ENCODE results near the gene SEMA3E. TPM values are rescaled to one million over a fixed set of nuclear protein-coding genes. Genes with fewer than 3 reads are reported as not detected.

Gene SEMA3E
- total RNA-seq = not detected
- total RNA-seq (2013) = not detected

GRCh38 chr7:83648464-83649241 lies at the start of gene SEMA3E:
TSS of gene SEMA3E (minus strand) at chr7:83649139.
- Histone ChIP-seq H3K9me3 (ENCODE audit: control insufficient read depth, insufficient read depth, low read length) (peaks cover 3% of the 10 kb centered on the region), H3K27me3 (ENCODE audit: control insufficient read depth, insufficient read depth, low read length) (peaks cover 3% of the 10 kb centered on the region), H3K36me3 (ENCODE audit: control insufficient read depth, insufficient read depth, low read length) (no peaks in the 10 kb centered on the region), H3K4me3 (ENCODE audit: low read length) (no peak within 1 kb of the TSS), H3K4me1 (ENCODE audit: control insufficient read depth, insufficient read depth, low read length) (no peaks in the 10 kb centered on the region), H3K27ac (ENCODE audit: low read length) (no peak within 1 kb of the TSS)
- DNase-seq = no peak
- TF ChIP-seq CTCF (IDR thresholded peaks at IDR 0.05) = no peak
- no peak for ATAC-seq
- Mint-ChIP-seq H3K9me3 (peaks cover 4 to 8% of the 10 kb centered on the region in 2 donors), H3K4me3 (no peak within 1 kb of the TSS), H3K4me1 (no peaks in the 10 kb centered on the region), H3K27me3 (ENCODE audit: low read depth in 2 of 2) (no peaks in the 10 kb centered on the region), H3K27ac (no peak within 1 kb of the TSS), H3K36me3 (no peaks in the 10 kb centered on the region)
- 2% methylated on average over 23 of the region's 25 CpGs for WGBS (ENCODE audit: insufficient coverage)
- intact Hi-C loops (cut with micrococcal nuclease) = no loop called here

GRCh38 chr7:83697804-83698530 lies 49.0 kb upstream of the SEMA3E start:
- ATAC-seq (no peak), DNase-seq (no peak)
- 89% methylated on average over 4 of the region's 5 CpGs for WGBS (ENCODE audit: insufficient coverage)
- H3K4me1 ChIP-seq (ENCODE audit: control insufficient read depth, insufficient read depth, low read length) = no peaks in the 10 kb centered on the region
- H3K4me3 Mint-ChIP-seq = no peak overlapping the region
- no peak overlapping the region for H3K27ac ChIP-seq (ENCODE audit: low read length)
- H3K4me1 Mint-ChIP-seq = no peaks in the 10 kb centered on the region
- H3K9me3 Mint-ChIP-seq = peaks cover 19 to 28% of the 10 kb centered on the region in 2 donors
- H3K9me3 ChIP-seq (ENCODE audit: control insufficient read depth, insufficient read depth, low read length) = no peaks in the 10 kb centered on the region
- TF ChIP-seq CTCF (IDR thresholded peaks at IDR 0.05) = no peak
- no peaks in the 10 kb centered on the region for H3K36me3 ChIP-seq (ENCODE audit: control insufficient read depth, insufficient read depth, low read length)
- no peaks in the 10 kb centered on the region for H3K36me3 Mint-ChIP-seq
- H3K27me3 ChIP-seq (ENCODE audit: control insufficient read depth, insufficient read depth, low read length) = no peaks in the 10 kb centered on the region
- intact Hi-C loops (cut with micrococcal nuclease) = no loop called here
- no peak overlapping the region for H3K27ac Mint-ChIP-seq
- H3K27me3 Mint-ChIP-seq (ENCODE audit: low read depth in 2 of 2) = no peaks in the 10 kb centered on the region
- no peak overlapping the region for H3K4me3 ChIP-seq (ENCODE audit: low read length)

- Histone ChIP-seq H3K27ac (ENCODE audit: low read length) (no peak overlapping the region), H3K9me3 (ENCODE audit: control insufficient read depth, insufficient read depth, low read length) (no peaks in the 10 kb centered on the region), H3K4me1 (ENCODE audit: control insufficient read depth, insufficient read depth, low read length) (no peaks in the 10 kb centered on the region), H3K27me3 (ENCODE audit: control insufficient read depth, insufficient read depth, low read length) (no peaks in the 10 kb centered on the region), H3K36me3 (ENCODE audit: control insufficient read depth, insufficient read depth, low read length) (no peaks in the 10 kb centered on the region), H3K4me3 (ENCODE audit: low read length) (no peak overlapping the region)
- 86% methylated on average over 2 of the region's 2 CpGs for WGBS (ENCODE audit: insufficient coverage)
- DNase-seq = no peak
- H3K9me3 Mint-ChIP-seq = peaks cover 17 to 22% of the 10 kb centered on the region in 2 donors
- intact Hi-C loops (cut with micrococcal nuclease) = no loop called here
- no peak overlapping the region for H3K27ac Mint-ChIP-seq
- TF ChIP-seq CTCF (IDR thresholded peaks at IDR 0.05) = no peak
- H3K27me3 Mint-ChIP-seq (ENCODE audit: low read depth in 2 of 2) = no peaks in the 10 kb centered on the region
- no peaks in the 10 kb centered on the region for H3K36me3 Mint-ChIP-seq
- no peak overlapping the region for H3K4me3 Mint-ChIP-seq
- no peaks in the 10 kb centered on the region for H3K4me1 Mint-ChIP-seq
- ATAC-seq = no peak
Observed at GRCh38 chr7:83696101-83696500, 47.2 kb upstream of the SEMA3E start.

All from natural killer cell (primary cell).